ENCODE data around the gene LRRC28.

- TF ChIP-seq POLR2AphosphoS5 (IDR thresholded peaks at IDR 0.05; ENCODE audit: low read depth, low read length), result no peak
- no peak for TF ChIP-seq SPI1 (IDR thresholded peaks at IDR 0.05; ENCODE audit: low read depth, low read length)
- TF ChIP-seq POLR2A (IDR thresholded peaks at IDR 0.05; ENCODE audit: low read depth, low read length), result no peak
- no peak for TF ChIP-seq TAF1 (IDR thresholded peaks at IDR 0.05; ENCODE audit: low read depth, low read length)
- no peak for TF ChIP-seq PAX5 (IDR thresholded peaks at IDR 0.05; ENCODE audit: insufficient read depth, low read length, severe bottlenecking)
- no peak for TF ChIP-seq POU2F2 (IDR thresholded peaks at IDR 0.05; ENCODE audit: low read depth, low read length)
Measured at GRCh38 chr15:99345832-99346462, 94.7 kb downstream of the LRRC28 start.
